HEK293 (cell line): ENCODE results near the gene ITGB3.

Source experiments
- CTCF ChIA-PET: fragments of 350-600 bp; formaldehyde crosslinking; extraction: SDS; loops from one replicate; lab custom pipeline; 2021; ENCODE audit warnings: antibody characterized with exemption; lab: Yijun Ruan, JAX
- POLR2A ChIA-PET: fragments of 300-600 bp; formaldehyde crosslinking; extraction: SDS; loops from one replicate; lab custom pipeline; 2020; ENCODE audit warnings: antibody characterized with exemption, inconsistent platforms; lab: Yijun Ruan, JAX
- H3K27ac ChIP-seq: fragments of 200-500 bp; sonication (Bioruptor generic); 2 replicates; pipeline ENCODE4 v1.5.1; 2014; ENCODE audit warnings: low read depth, low read length, control low read depth, inconsistent platforms; ENCODE audit errors: extremely low read depth
- H3K36me3 ChIP-seq, 2 experiments: fragments of 200-500 bp in 1 of 2; sonication (Bioruptor generic) in 1 of 2; 1 replicate in 1 of 2; 2 replicates in 1 of 2; pipeline ENCODE4 v1.5.1; 2014 to 2017; ENCODE audit warnings: inconsistent platforms in 2 of 2, low read length in 2 of 2; ENCODE audit not compliant: control insufficient read depth in 2 of 2, insufficient read depth in 1 of 2
- H3K4me1 ChIP-seq: fragments of 200-500 bp; sonication (Bioruptor generic); 2 replicates; pipeline ENCODE4 v1.5.1; 2014; ENCODE audit warnings: mild to moderate bottlenecking, low read length, inconsistent platforms; ENCODE audit not compliant: control insufficient read depth, insufficient read depth
- H3K4me3 ChIP-seq: 2 replicates; pipeline ENCODE4 v1.5.1; 2011; ENCODE audit warnings: low read depth, mild to moderate bottlenecking, control low read depth, low read length, moderate library complexity
- H3K9me3 ChIP-seq: fragments of 200-500 bp; sonication (Bioruptor generic); 2 replicates; pipeline ENCODE4 v1.5.1; 2014; ENCODE audit warnings: low read depth, low read length, inconsistent platforms; ENCODE audit not compliant: control insufficient read depth, insufficient read depth
- PATZ1 ChIP-seq: fragments of 450-650 bp; formaldehyde crosslinking; IDR thresholded peaks from 2 replicates; pipeline ENCODE4 v1.5.1; 2016; ENCODE audit warnings: missing biosample characterization, missing genetic modification characterization
- SP7 ChIP-seq: fragments of 450-650 bp; formaldehyde crosslinking; IDR thresholded peaks from 2 replicates; pipeline ENCODE4 v1.5.1; 2016; ENCODE audit warnings: missing biosample characterization, missing genetic modification characterization
- ZBTB11 ChIP-seq: fragments of 450-650 bp; formaldehyde crosslinking; conservative IDR thresholded peaks from 2 replicates; pipeline ENCODE4 v1.5.1; 2016; ENCODE audit warnings: low read depth, missing biosample characterization, missing genetic modification characterization
- ZBTB17 ChIP-seq: fragments of 450-650 bp; formaldehyde crosslinking; IDR thresholded peaks from 2 replicates; pipeline ENCODE4 v1.5.1; 2016; ENCODE audit warnings: missing biosample characterization, missing genetic modification characterization
- ZEB2 ChIP-seq: fragments of 450-650 bp; formaldehyde crosslinking; IDR thresholded peaks from 2 replicates; pipeline ENCODE4 v1.5.1; 2016; ENCODE audit warnings: missing biosample characterization, missing genetic modification characterization
- ZFP37 ChIP-seq: fragments of 450-650 bp; formaldehyde crosslinking; IDR thresholded peaks from 2 replicates; pipeline ENCODE4 v1.5.1; 2016; ENCODE audit warnings: missing biosample characterization, missing genetic modification characterization
- ZFP69B ChIP-seq: fragments of 450-650 bp; formaldehyde crosslinking; IDR thresholded peaks from 2 replicates; pipeline ENCODE4 v1.5.1; 2016; ENCODE audit warnings: missing biosample characterization, missing genetic modification characterization
- ZNF10 ChIP-seq: fragments of 450-650 bp; formaldehyde crosslinking; IDR thresholded peaks from 2 replicates; pipeline ENCODE4 v1.5.1; 2017; ENCODE audit warnings: missing biosample characterization, missing genetic modification characterization
- ZNF114 ChIP-seq: fragments of 450-650 bp; formaldehyde crosslinking; IDR thresholded peaks from 2 replicates; pipeline ENCODE4 v1.5.0; 2017; ENCODE audit warnings: missing biosample characterization, missing genetic modification characterization
- ZNF140 ChIP-seq: fragments of 450-650 bp; formaldehyde crosslinking; IDR thresholded peaks from 2 replicates; pipeline ENCODE4 v1.5.1; 2016; ENCODE audit warnings: missing biosample characterization, missing genetic modification characterization
- ZNF157 ChIP-seq: fragments of 450-650 bp; formaldehyde crosslinking; IDR thresholded peaks from 2 replicates; pipeline ENCODE4 v1.5.1; 2016; ENCODE audit warnings: missing biosample characterization, missing genetic modification characterization
- ZNF16 ChIP-seq: fragments of 450-650 bp; formaldehyde crosslinking; IDR thresholded peaks from 2 replicates; pipeline ENCODE4 v1.5.1; 2016; ENCODE audit warnings: low read depth, missing biosample characterization, missing genetic modification characterization
- ZNF2 ChIP-seq: fragments of 450-650 bp; formaldehyde crosslinking; IDR thresholded peaks from 2 replicates; pipeline ENCODE4 v1.5.1; 2016; ENCODE audit warnings: missing biosample characterization, missing genetic modification characterization
- ZNF223 ChIP-seq: fragments of 450-650 bp; formaldehyde crosslinking; IDR thresholded peaks from 2 replicates; pipeline ENCODE4 v1.5.1; 2016; ENCODE audit warnings: missing biosample characterization, missing genetic modification characterization
- ZNF280D ChIP-seq: fragments of 450-650 bp; formaldehyde crosslinking; IDR thresholded peaks from 2 replicates; pipeline ENCODE4 v1.5.1; 2016; ENCODE audit warnings: missing biosample characterization, missing genetic modification characterization
- ZNF311 ChIP-seq: fragments of 450-650 bp; formaldehyde crosslinking; IDR thresholded peaks from 2 replicates; pipeline ENCODE4 v1.5.1; 2017; ENCODE audit warnings: missing biosample characterization, missing genetic modification characterization, borderline replicate concordance
- ZNF324 ChIP-seq: fragments of 450-650 bp; formaldehyde crosslinking; IDR thresholded peaks from 2 replicates; pipeline ENCODE4 v1.5.1; 2016; ENCODE audit warnings: missing biosample characterization, missing genetic modification characterization
- ZNF350 ChIP-seq: fragments of 450-650 bp; formaldehyde crosslinking; IDR thresholded peaks from 2 replicates; pipeline ENCODE4 v1.5.0; 2017; ENCODE audit warnings: missing biosample characterization, mild to moderate bottlenecking, missing genetic modification characterization
- ZNF354C ChIP-seq: fragments of 450-650 bp; formaldehyde crosslinking; IDR thresholded peaks from 2 replicates; pipeline ENCODE4 v1.5.1; 2016; ENCODE audit warnings: missing biosample characterization, missing genetic modification characterization, low read depth, borderline replicate concordance
- ZNF394 ChIP-seq: fragments of 450-650 bp; formaldehyde crosslinking; IDR thresholded peaks from 2 replicates; pipeline ENCODE4 v1.5.1; 2016; ENCODE audit warnings: missing biosample characterization, missing genetic modification characterization, mild to moderate bottlenecking, moderate library complexity, borderline replicate concordance
- ZNF48 ChIP-seq: fragments of 450-650 bp; formaldehyde crosslinking; IDR thresholded peaks from 2 replicates; pipeline ENCODE4 v1.5.1; 2016; ENCODE audit warnings: missing biosample characterization, missing genetic modification characterization
- ZNF544 ChIP-seq: fragments of 450-650 bp; formaldehyde crosslinking; IDR thresholded peaks from 2 replicates; pipeline ENCODE4 v1.5.0; 2017; ENCODE audit warnings: missing biosample characterization, missing genetic modification characterization
- ZNF585B ChIP-seq: fragments of 450-650 bp; formaldehyde crosslinking; IDR thresholded peaks from 2 replicates; pipeline ENCODE4 v1.5.1; 2016; ENCODE audit warnings: missing biosample characterization, missing genetic modification characterization
- ZNF610 ChIP-seq: fragments of 450-650 bp; formaldehyde crosslinking; IDR thresholded peaks from 2 replicates; pipeline ENCODE4 v1.5.1; 2016; ENCODE audit warnings: missing biosample characterization, missing genetic modification characterization, borderline replicate concordance
- ZNF654 ChIP-seq: fragments of 450-650 bp; formaldehyde crosslinking; IDR thresholded peaks from 2 replicates; pipeline ENCODE4 v1.5.1; 2016; ENCODE audit warnings: low read depth, missing biosample characterization, missing genetic modification characterization
- ZNF660 ChIP-seq: fragments of 450-650 bp; IDR thresholded peaks from 2 replicates; pipeline ENCODE4 v1.5.1; 2018; ENCODE audit warnings: missing biosample characterization, mild to moderate bottlenecking, missing genetic modification characterization
- ZNF670 ChIP-seq: fragments of 450-650 bp; formaldehyde crosslinking; IDR thresholded peaks from 2 replicates; pipeline ENCODE4 v1.5.1; 2016; ENCODE audit warnings: missing biosample characterization, missing genetic modification characterization, low read depth
- ZNF76 ChIP-seq: fragments of 450-650 bp; formaldehyde crosslinking; IDR thresholded peaks from 2 replicates; pipeline ENCODE4; 2016; ENCODE audit warnings: low read depth, missing biosample characterization, missing genetic modification characterization, borderline replicate concordance
- ZNF776 ChIP-seq: fragments of 450-650 bp; formaldehyde crosslinking; IDR thresholded peaks from 2 replicates; pipeline ENCODE4 v1.5.0; 2017; ENCODE audit warnings: missing biosample characterization, missing genetic modification characterization, borderline replicate concordance
- ZNF830 ChIP-seq: fragments of 450-650 bp; IDR thresholded peaks from 2 replicates; pipeline ENCODE4 v1.5.0; 2018; ENCODE audit warnings: missing biosample characterization, missing genetic modification characterization, low read depth, mild to moderate bottlenecking, moderate library complexity

Gene ITGB3

GRCh38 chr17:47315451-47316266 lies 62.0 kb downstream of the ITGB3 start:
- no peaks in the 10 kb centered on the region for H3K36me3 ChIP-seq
- CTCF ChIA-PET = interaction anchor here (0.6 to 4.7 kb wide), 50 partner anchors 9 to 456 kb away, joined by 3 to 164 read pairs (median 4); partner anchors contain the start of genes CDC27 and ITGB3
- H3K4me1 ChIP-seq = no peaks in the 10 kb centered on the region
- H3K27ac ChIP-seq = no peak overlapping the region
- no peak overlapping the region for H3K4me3 ChIP-seq
- no peaks in the 10 kb centered on the region for H3K9me3 ChIP-seq
- POLR2A ChIA-PET = interaction anchor here (0.9 to 2.1 kb wide), 6 partner anchors 37 to 126 kb away, joined by 3 to 11 read pairs (median 4); partner anchors contain the start of gene CDC27
- no peak for TF ChIP-seq PATZ1
- no peak for TF ChIP-seq ZNF114 (tag by site-specific recombination)
- TF ChIP-seq ZNF48 (tag by site-specific recombination) = no peak
- TF ChIP-seq ZNF660 = peak; percentile 77; the same call in 1 of the 2 replicates
- TF ChIP-seq ZNF140 = no peak
- no peak for TF ChIP-seq ZNF10 (tag by site-specific recombination)
- no peak for TF ChIP-seq ZNF16
- TF ChIP-seq ZNF324 = no peak
- no peak for TF ChIP-seq ZNF76 (tag by site-specific recombination)
- no peak for TF ChIP-seq ZNF776 (tag by site-specific recombination)
- TF ChIP-seq ZNF610 (tag by site-specific recombination) = no peak
- no peak for TF ChIP-seq ZNF830 (tag by site-specific recombination)
- no peak for TF ChIP-seq ZFP37 (tag by site-specific recombination)
- TF ChIP-seq ZNF311 (tag by site-specific recombination) = no peak
- TF ChIP-seq ZNF350 (tag by site-specific recombination) = no peak
- TF ChIP-seq ZEB2 (tag by site-specific recombination) = 0 out of 2 replicates have a peak, but pooled peaks have one; percentile 37
- TF ChIP-seq ZNF544 (tag by site-specific recombination) = no peak
- peak; percentile 98 for TF ChIP-seq ZNF654 (tag by site-specific recombination)
- TF ChIP-seq ZNF585B = no peak
- TF ChIP-seq ZNF157 (tag by site-specific recombination) = no peak
- TF ChIP-seq ZBTB17 (tag by site-specific recombination) = peak; percentile 64
- TF ChIP-seq ZNF670 = no peak
- TF ChIP-seq ZNF280D = no peak
- TF ChIP-seq ZNF394 (tag by site-specific recombination) = no peak
- TF ChIP-seq ZFP69B = no peak
- TF ChIP-seq SP7 = 0 out of 2 replicates have a peak, but pooled peaks have one; percentile 17
- no peak for TF ChIP-seq ZNF354C (tag by site-specific recombination)
- TF ChIP-seq ZNF2 (tag by site-specific recombination) = peak; percentile 91
- no peak for TF ChIP-seq ZNF223 (tag by site-specific recombination)
- TF ChIP-seq ZBTB11 = no peak
